B cell (primary cell): ENCODE data around the gene EML1. TPM values are rescaled to one million over a fixed set of nuclear protein-coding genes. Genes with fewer than 3 reads are reported as not detected.

Experiments
- ATAC-seq: fragments of 200-7000 bp; cut with Tn5 transposase; one replicate; pipeline ENCODE4 v1.10.0; 2021; ENCODE audit warnings: low read depth, mild to moderate bottlenecking, moderate number of reproducible peaks, moderate library complexity
- CTCF ChIA-PET: fragments of 350-600 bp; sonication (Branson Sonifier 250); formaldehyde crosslinking; loops from one replicate; lab custom pipeline; 2021; ENCODE audit warnings: antibody characterized with exemption, inconsistent platforms; lab: Charles Lee
- POLR2A ChIA-PET: fragments of 350-600 bp; sonication (Branson Sonifier 250); formaldehyde crosslinking; loops from one replicate; lab custom pipeline; 2021; ENCODE audit warnings: antibody characterized with exemption; lab: Charles Lee
- DNase-seq: peaks from one replicate; pipeline ENCODE4 v3.0.0; 2013
- H2AFZ ChIP-seq: 2 replicates; pipeline ENCODE4 v1.6.1; 2012; ENCODE audit warnings: mild to moderate bottlenecking, low read depth, low read length; ENCODE audit not compliant: insufficient read depth, poor library complexity, severe bottlenecking
- H3K27ac ChIP-seq, 2 donors: 1 replicate in 1 of 2; 2 replicates in 1 of 2; pipeline ENCODE4 v1.5.1; 2012 to 2013; ENCODE audit warnings: low read length in 2 of 2, mild to moderate bottlenecking in 2 of 2, moderate library complexity in 1 of 2
- H3K27me3 ChIP-seq, 4 experiments: fragments of 200-600 bp in 1 of 4; sonication (generic) in 1 of 4; replicated peaks in 1 of 4; 1 replicate in 2 of 4; 2 replicates in 2 of 4; pipeline versions ENCODE4 v1.6.1 to v1.7.0; 2013 to 2016; ENCODE audit warnings: low read length in 3 of 4, mild to moderate bottlenecking in 2 of 4, mixed read lengths in 1 of 4, moderate library complexity in 1 of 4; ENCODE audit not compliant: insufficient read depth in 4 of 4, control insufficient read depth in 3 of 4; ENCODE audit errors: control extremely low read depth in 1 of 4
- H3K36me3 ChIP-seq, 2 experiments: replicated peaks in 1 of 2; 1 replicate in 1 of 2; 2 replicates in 1 of 2; pipeline versions ENCODE4 v1.6.1 to v1.7.1; 2013; ENCODE audit warnings: low read length in 1 of 2; ENCODE audit not compliant: insufficient read depth in 2 of 2, control insufficient read depth in 1 of 2; ENCODE audit errors: control extremely low read depth in 1 of 2, extremely low read depth in 1 of 2
- H3K4me1 ChIP-seq, 2 donors: fragments of 200-600 bp in 1 of 2; sonication (generic) in 1 of 2; 1 replicate in 1 of 2; 2 replicates in 1 of 2; pipeline versions ENCODE4 v1.5.1 to v1.6.1; 2013 to 2017; ENCODE audit warnings: low read length in 2 of 2; ENCODE audit not compliant: control insufficient read depth in 2 of 2, insufficient read depth in 2 of 2
- H3K4me2 ChIP-seq: replicated peaks from 2 replicates; pipeline ENCODE3; 2012; ENCODE audit warnings: mild to moderate bottlenecking, low read depth, low read length; ENCODE audit not compliant: poor library complexity, severe bottlenecking
- H3K4me3 ChIP-seq, 5 experiments: fragments of 200-600 bp in 1 of 5; sonication (generic) in 1 of 5; 1 replicate in 3 of 5; 2 replicates in 2 of 5; pipeline versions ENCODE4 v1.5.1 to v1.7.0; 2011 to 2016; ENCODE audit warnings: low read length in 4 of 5, mild to moderate bottlenecking in 4 of 5, low read depth in 2 of 5, control low read depth in 1 of 5, moderate library complexity in 1 of 5; ENCODE audit not compliant: insufficient read depth in 1 of 5; ENCODE audit errors: control extremely low read depth in 1 of 5, extremely low read depth in 1 of 5
- H3K79me2 ChIP-seq: fragments of 200-600 bp; sonication (generic); one replicate; pipeline ENCODE4 v1.6.0; 2016; ENCODE audit warnings: low read length; ENCODE audit not compliant: control insufficient read depth, insufficient read depth
- H3K9ac ChIP-seq: fragments of 200-600 bp; sonication (generic); 2 replicates; pipeline ENCODE4 v1.6.1; 2017; ENCODE audit warnings: mild to moderate bottlenecking, low read length, moderate library complexity
- H3K9me3 ChIP-seq, 3 donors: one replicate each; pipeline versions ENCODE4 v1.6.1 to v1.7.1; 2013; ENCODE audit warnings: low read length in 2 of 3; ENCODE audit not compliant: control insufficient read depth in 2 of 3, insufficient read depth in 1 of 3; ENCODE audit errors: control extremely low read depth in 1 of 3
- H4K20me1 ChIP-seq: 2 replicates; pipeline ENCODE4 v1.6.0; 2012; ENCODE audit warnings: mild to moderate bottlenecking, low read length; ENCODE audit not compliant: insufficient read depth, control insufficient read depth, poor library complexity, severe bottlenecking
- H3K27ac Mint-ChIP-seq: one replicate; pipeline ENCODE4 v1.8.0; 2021; ENCODE audit warnings: mixed read lengths
- H3K27me3 Mint-ChIP-seq: one replicate; pipeline ENCODE4 v1.8.0; 2021; ENCODE audit warnings: mixed read lengths
- H3K4me1 Mint-ChIP-seq: one replicate; pipeline ENCODE4 v1.8.0; 2021; ENCODE audit warnings: mixed read lengths
- H3K4me3 Mint-ChIP-seq: one replicate; pipeline ENCODE4 v1.8.0; 2021; ENCODE audit warnings: mixed read lengths
- H3K9me3 Mint-ChIP-seq: one replicate; pipeline ENCODE4 v1.8.0; 2022; ENCODE audit warnings: mixed read lengths; ENCODE audit not compliant: insufficient read depth
- CTCF ChIP-seq: fragments of 200-600 bp; IDR thresholded peaks from one replicate; pipeline ENCODE4 v1.8.0; 2022; ENCODE audit warnings: antibody characterized with exemption, mild to moderate bottlenecking
- EZH2 ChIP-seq: IDR thresholded peaks from 2 replicates; pipeline ENCODE4 v1.6.1; 2012; ENCODE audit warnings: borderline replicate concordance, low read depth, mild to moderate bottlenecking, moderate library complexity, low read length; ENCODE audit not compliant: insufficient read depth, poor library complexity, severe bottlenecking
- whole genome bisulfite sequencing: methylation state at CpG from one replicate; pipeline ENCODE4 v1.1.5; 2013; ENCODE audit warnings: missing lambda C conversion rate; ENCODE audit not compliant: insufficient coverage; 5-methylcytosine and 5-hydroxymethylcytosine counted together
- intact Hi-C: fragments of 100-400 bp; cut with micrococcal nuclease; formaldehyde crosslinking; loops from one replicate; pipeline ENCODE4 v1.10.0; 2022
- polyA plus RNA-seq: library from polyadenylated mRNA; depleted of rRNA; stranded (reverse); fragments of >200 nt; gene quantifications from 2 replicates; pipeline ENCODE4 v1.2.3, GENCODE V29; 2012
- total RNA-seq, 2 donors: library from RNA; stranded (reverse); fragments of 120-200 nt in 1 of 2; gene quantifications; 1 replicate in 1 of 2; 2 replicates in 1 of 2; pipeline versions ENCODE4 v1.2.3 to v1.2.4, GENCODE V29; 2013 to 2022

EML1 gene
- total and polyA plus RNA-seq, 2 donors (not counting 1 experiment from before 2014, with no cell fraction given) = not detected

GRCh38 chr14:99938896-99939295 lies 145.7 kb downstream of the EML1 start:
- ChIA-PET CTCF (interaction anchor here (0.6 kb wide), 1 partner anchor 42 kb away, joined by 3 read pairs; no protein-coding TSS in a partner anchor), POLR2A (no interaction called here)
- Histone ChIP-seq H3K27ac (no peak overlapping the region), H3K4me1 (no peaks in the 10 kb centered on the region), H3K27me3 (peaks cover 0 to 19% (median 0%) of the 10 kb centered on the region in 4 experiments), H3K9ac (no peak overlapping the region), H3K4me3 (no peak overlapping the region), H3K79me2 (no peaks in the 10 kb centered on the region), H2AFZ (no peak overlapping the region), H3K4me2 (no peak overlapping the region), H4K20me1 (no peaks in the 10 kb centered on the region), H3K36me3 (no peaks in the 10 kb centered on the region), H3K9me3 (peaks cover 0 to 3% (median 0%) of the 10 kb centered on the region in 3 donors)
- no peaks in the 10 kb centered on the region for H3K9me3 Mint-ChIP-seq
- H3K4me1 Mint-ChIP-seq = no peaks in the 10 kb centered on the region
- ATAC-seq (no peak), DNase-seq (no peak)
- WGBS = 92% methylated on average over 15 of the region's 15 CpGs
- H3K27ac Mint-ChIP-seq = no peak overlapping the region
- intact Hi-C loops = no loop called here
- TF ChIP-seq EZH2 = no peak
- no peak for TF ChIP-seq CTCF
- no peak overlapping the region for H3K4me3 Mint-ChIP-seq
- H3K27me3 Mint-ChIP-seq = peaks cover 29% of the 10 kb centered on the region

- Mint-ChIP-seq H3K27me3 (peaks cover 35% of the 10 kb centered on the region), H3K9me3 (no peaks in the 10 kb centered on the region), H3K27ac (no peak overlapping the region), H3K4me1 (no peaks in the 10 kb centered on the region), H3K4me3 (no peak overlapping the region)
- H3K9me3 ChIP-seq = peaks cover 0 to 3% (median 0%) of the 10 kb centered on the region in 3 donors
- ATAC-seq (no peak), DNase-seq (no peak)
- ChIA-PET CTCF (no interaction called here), POLR2A (no interaction called here)
- H3K79me2 ChIP-seq = no peaks in the 10 kb centered on the region
- no peaks in the 10 kb centered on the region for H3K4me1 ChIP-seq
- H3K27me3 ChIP-seq = peaks cover 0 to 21% (median 0%) of the 10 kb centered on the region in 4 experiments
- no peak overlapping the region for H3K4me2 ChIP-seq
- H3K4me3 ChIP-seq = no peak overlapping the region
- H3K27ac ChIP-seq = no peak overlapping the region
- intact Hi-C loops = no loop called here
- WGBS = 69% methylated on average over 15 of the region's 17 CpGs
- TF ChIP-seq CTCF (no peak), EZH2 (no peak)
- H2AFZ ChIP-seq = no peak overlapping the region
- no peak overlapping the region for H3K9ac ChIP-seq
- no peaks in the 10 kb centered on the region for H4K20me1 ChIP-seq
- no peaks in the 10 kb centered on the region for H3K36me3 ChIP-seq
Observed at GRCh38 chr14:99939421-99939820, 146.2 kb downstream of the EML1 start.
